NCI-H2171 treated with DMSO at 0.1 percent for 48 hours (cell line): ENCODE results near the gene TM4SF5.
A peak's percentile ranks its signal among the peaks of the same experiment; 100 is the strongest.
"Not testable (repeated sequence)": the region's sequence is repeated elsewhere in the genome, so short reads cannot be mapped to it uniquely, and the experiment has no call there.

Source experiments
- DNase-seq: peaks from one replicate; lab custom pipeline; 2025; lab: John Stamatoyannopoulos, UW

The TM4SF5 gene

DNA sequence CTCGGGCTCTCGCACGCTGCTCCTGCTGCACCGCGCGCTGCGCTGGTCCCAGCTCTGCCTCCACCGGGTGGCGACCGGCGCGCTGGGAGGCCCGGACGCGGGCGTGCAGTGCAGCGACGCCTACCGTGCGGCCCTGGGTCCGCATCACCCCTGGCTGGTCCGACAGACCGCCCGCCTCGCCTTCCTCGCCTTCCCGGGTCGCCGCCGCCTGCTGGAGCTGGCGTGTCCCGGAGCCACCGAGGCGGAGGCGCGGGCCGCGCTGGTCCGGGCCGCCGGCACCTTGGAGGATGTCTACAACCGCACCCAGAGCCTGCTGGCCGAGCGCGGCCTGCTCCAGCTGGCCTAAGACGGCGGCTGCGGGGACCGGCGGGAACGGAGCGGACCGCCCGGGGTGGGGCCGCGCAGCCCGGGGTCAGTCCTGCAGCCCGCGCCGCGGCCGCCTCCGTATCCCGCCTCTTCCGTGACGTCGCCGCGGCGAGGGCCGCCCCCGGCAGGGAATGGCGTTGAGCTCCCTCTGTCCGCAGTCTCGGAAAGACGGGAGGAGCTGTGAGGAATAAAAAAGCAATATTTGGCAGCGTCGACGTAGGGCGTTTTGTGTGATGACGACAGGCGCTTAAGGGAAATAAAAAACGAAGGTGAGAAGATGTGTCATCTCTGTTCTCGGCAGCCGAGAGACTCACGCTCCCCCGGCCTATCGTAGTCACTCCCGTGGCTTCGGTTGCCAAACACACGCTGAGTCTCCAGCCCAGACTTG, 18.4 kb downstream of the TM4SF5 start:
- peak; percentile 80 for DNase-seq

DNA sequence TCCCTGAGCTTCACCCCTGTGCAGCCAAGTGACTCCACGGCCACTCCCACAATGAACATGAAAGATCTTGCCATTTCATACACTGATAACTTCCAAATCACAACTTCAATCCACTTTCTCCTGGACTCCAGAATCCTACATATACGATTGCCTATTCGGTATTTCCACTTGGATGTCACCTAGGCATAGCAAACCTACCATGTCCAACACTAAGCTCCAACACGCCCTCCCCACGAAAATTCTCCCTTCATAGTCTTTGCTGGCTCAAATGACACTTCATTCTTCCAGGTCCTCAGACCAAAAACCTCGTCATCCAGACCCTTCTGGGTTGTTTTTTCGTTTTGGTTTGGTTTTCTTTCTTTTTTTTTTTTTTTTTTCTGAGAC, 19.0 kb downstream of the TM4SF5 start:
- DNase-seq = no peak

GRCh38 chr17:4795168-4795567, 23.5 kb downstream of the TM4SF5 start:
- no peak for DNase-seq

DNA sequence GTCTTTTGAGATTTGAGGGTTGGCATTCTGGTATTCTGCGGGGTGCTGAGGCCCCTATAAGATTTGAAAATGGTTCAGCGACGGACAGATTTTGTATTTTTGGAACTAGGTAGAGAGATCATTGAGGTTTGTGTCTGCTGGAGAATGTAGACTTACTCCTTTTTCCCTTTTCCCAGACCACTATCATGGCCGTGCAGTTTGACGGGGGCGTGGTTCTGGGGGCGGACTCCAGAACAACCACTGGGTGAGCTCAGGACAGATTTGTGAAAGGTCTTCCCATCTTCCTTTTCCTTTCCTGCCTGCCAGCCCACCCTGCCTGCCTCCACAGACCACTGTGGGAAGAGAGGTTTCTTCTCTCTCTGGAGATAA, 24.9 kb downstream of the TM4SF5 start:
- peak; percentile 32 for DNase-seq

- DNase-seq = peak; percentile 94
Observed at GRCh38 chr17:4800462-4801196, 28.9 kb downstream of the TM4SF5 start.

GRCh38 chr17:4802228-4802627, 30.5 kb downstream of the TM4SF5 start, which contains the start of gene C17orf114:
TSS of gene C17orf114 (minus strand) at chr17:4802328.
- DNase-seq = no peak

DNA sequence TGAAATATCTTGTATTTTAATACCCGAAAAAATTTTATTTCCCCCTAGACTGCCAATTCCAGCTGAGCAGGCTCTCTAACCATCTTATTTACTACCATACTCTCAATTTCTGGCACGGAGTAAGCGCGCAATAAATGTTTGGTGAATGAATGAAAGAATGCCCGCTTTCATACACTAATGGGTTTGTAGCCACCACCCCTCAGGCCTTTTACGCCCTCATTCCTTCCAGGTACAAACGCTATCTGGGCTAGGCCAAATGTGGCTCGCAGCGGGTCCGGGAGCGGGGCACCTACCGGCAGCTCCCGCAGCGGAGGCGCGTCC, 34.7 kb downstream of the TM4SF5 start:
- peak; percentile 36 for DNase-seq

- peak; percentile 76 for DNase-seq
Observed at GRCh38 chr17:4806777-4807604, 35.3 kb downstream of the TM4SF5 start, which contains the start of gene PLD2. TSS of gene PLD2 (plus strand) at chr17:4807152. CDS start at chr17:4807773, 621 bp downstream.

DNA sequence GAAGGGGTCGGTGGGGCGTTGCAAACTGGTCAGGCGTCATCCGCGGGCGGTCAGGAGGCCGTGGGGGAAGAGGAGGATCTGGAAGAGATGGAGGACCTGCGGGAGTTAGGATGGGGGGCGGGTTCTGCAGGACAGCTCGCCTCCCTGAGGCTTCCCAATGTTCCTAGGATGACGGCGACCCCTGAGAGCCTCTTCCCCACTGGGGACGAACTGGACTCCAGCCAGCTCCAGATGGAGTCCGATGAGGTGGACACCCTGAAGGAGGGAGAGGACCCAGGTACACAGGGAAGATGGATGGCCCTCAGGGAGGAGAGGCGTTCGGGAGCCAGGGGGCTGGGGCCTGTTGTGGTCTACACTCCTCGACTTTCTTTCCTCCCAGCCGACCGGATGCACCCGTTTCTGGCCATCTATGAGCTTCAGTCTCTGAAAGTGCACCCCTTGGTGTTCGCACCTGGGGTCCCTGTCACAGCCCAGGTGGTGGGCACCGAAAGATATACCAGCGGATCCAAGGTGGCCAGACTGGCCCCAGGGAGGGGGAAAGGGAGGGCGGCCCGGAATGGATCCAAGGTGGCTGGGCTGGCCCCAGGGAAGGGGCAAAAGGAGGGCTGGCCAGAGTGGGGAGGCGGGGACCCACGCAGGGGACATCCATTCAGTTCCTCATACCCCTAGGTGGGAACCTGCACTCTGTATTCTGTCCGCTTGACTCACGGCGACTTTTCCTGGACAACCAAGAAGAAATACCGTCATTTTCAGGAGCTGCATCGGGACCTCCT, 36.1 kb downstream of the TM4SF5 start:
- no peak for DNase-seq

DNA sequence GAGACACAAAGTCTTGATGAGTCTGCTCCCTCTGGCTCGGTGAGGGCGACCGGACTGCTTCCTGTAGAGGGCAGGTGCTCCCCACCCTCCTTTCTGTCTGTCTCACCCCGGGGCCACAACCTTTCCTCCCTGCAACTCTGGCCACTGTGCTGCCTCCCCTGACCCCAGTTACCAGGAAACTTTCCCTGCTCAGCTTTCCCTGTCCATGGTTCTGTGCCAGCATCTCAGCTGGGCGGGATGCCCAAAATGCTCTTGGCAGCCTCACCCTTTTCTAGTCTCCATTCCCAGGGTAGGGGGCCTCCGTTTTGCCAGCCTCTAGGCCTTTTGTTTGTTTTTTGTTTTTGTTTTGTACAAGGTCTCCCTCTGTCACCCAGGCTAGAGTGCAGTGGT, 36.7 kb downstream of the TM4SF5 start:
- DNase-seq = no peak

GRCh38 chr17:4810696-4811290, 39.1 kb downstream of the TM4SF5 start:
- DNase-seq = no peak

- DNase-seq = no peak
Observed at GRCh38 chr17:4811471-4811870, 39.8 kb downstream of the TM4SF5 start.

DNA sequence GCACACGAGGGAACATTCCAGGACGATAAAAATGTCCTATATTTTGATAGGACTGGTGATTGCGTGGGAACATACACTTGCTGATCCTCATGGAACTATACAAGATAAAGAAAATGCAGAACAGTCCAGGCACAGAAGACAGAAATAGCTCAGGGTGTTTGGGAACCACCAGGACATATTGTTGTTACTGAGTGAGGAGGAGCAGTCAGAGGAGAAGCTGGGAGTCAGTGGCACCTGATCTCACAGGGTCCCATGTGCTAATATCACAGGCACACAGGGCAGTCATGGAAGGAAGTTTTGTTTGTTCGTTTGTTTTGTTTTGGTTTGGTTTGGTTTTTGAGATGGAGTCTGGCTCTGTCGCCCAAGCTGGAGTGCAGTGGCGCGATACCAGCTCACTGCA, 41.0 kb downstream of the TM4SF5 start:
- no peak for DNase-seq

DNA sequence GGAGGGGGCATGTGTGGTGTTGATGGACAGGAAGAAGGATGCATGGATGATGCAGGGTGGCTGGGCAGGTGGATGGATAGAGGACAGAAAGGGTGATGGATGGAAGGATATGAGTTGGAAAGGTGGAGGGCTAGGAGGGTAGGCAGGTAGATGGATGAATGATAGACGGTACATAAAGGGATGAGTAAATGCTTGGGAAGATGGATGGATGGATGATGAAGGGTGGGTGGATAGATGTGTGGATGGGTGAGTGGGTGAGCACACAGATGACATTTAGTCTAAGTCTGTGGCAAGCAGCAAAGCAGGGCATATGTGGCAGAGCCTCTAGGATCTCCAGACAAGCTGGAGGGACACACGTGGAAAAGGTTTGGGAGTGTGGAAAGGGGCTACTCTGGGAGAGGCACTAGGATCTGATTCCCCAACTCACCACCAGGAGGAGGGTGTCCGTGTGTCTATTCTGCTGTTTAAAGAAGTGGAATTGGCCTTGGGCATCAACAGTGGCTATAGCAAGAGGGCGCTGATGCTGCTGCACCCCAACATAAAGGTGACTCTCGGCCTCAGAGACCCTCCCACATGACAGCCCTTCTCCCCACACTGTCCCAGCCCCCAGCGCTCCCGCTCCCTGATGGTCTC, 43.5 kb downstream of the TM4SF5 start:
- DNase-seq = no peak

GRCh38 chr17:4816826-4817225, 45.1 kb downstream of the TM4SF5 start:
- DNase-seq = no peak

DNA sequence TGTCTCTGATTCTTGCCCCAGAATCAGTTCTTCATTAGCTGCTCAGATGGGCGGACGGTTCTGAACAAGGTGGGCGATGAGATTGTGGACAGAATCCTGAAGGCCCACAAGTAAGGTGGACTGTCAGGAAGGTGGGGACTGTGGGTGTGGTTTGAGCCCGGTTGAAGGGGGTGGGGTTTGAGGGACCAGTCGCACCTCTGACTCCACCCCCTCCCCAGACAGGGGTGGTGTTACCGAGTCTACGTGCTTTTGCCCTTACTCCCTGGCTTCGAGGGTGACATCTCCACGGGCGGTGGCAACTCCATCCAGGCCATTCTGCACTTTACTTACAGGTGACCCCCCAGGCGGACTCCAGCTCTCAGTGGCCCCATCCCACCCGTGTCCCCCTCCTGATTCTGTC, 46.6 kb downstream of the TM4SF5 start:
- DNase-seq = no peak

DNA sequence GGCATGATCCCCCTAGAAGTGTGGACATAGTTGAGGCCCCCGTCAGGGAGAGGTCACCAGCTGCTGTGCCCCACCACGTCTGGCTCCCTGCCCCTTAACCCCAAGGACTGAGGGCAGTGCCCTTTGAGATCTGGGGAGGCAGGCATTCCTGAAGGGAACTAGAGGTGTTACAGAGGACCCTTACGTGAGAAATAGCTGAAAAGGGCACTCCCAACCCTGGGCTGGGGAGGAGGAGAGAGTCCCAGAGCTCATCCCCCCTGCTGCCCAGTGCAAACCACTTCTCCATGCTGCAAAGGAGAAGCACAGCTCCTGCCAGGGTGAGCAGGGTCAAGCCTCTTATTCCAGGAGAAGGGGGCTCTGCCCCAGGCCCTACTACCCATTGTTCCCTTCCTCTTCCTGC, 51.1 kb downstream of the TM4SF5 start:
- no peak for DNase-seq

- DNase-seq = no peak
Observed at GRCh38 chr17:4823373-4824089, 51.8 kb downstream of the TM4SF5 start.

GRCh38 chr17:4827399-4827798, 55.7 kb downstream of the TM4SF5 start:
- no peak for DNase-seq

- DNase-seq = not testable (repeated sequence)
Observed at GRCh38 chr17:4832829-4833177, 61.1 kb downstream of the TM4SF5 start.
